Tibial nerve (tissue), 4 donors: Measurements from ENCODE around the gene TMEM62. TPM values are rescaled to one million over a fixed set of nuclear protein-coding genes. Genes with fewer than 3 reads are reported as not detected.
"Not testable (repeated sequence)": the region's sequence is repeated elsewhere in the genome, so short reads cannot be mapped to it uniquely, and the experiment has no call there.

Source experiments
- DNase-seq, 2 donors: peaks; one replicate each; pipeline ENCODE4 v3.0.0-alpha.2; 2019; ENCODE audit warnings: low spot score in 2 of 2
- H3K27ac ChIP-seq, 4 donors: fragments of 200-600 bp; sonication (generic) in 3 of 4; one replicate each; pipeline ENCODE4 v1.5.1; 2017 to 2019; ENCODE audit warnings: mild to moderate bottlenecking in 1 of 4
- H3K27me3 ChIP-seq, 2 donors: fragments of 200-600 bp; sonication (generic) in 1 of 2; one replicate each; pipeline versions ENCODE4 v1.5.1 to v1.6.0; 2017 to 2019
- H3K36me3 ChIP-seq, 3 donors: fragments of 200-600 bp; sonication (generic); one replicate each; pipeline ENCODE4 v1.5.1; 2018 to 2019
- H3K4me1 ChIP-seq, 4 donors: fragments of 200-600 bp; sonication (generic) in 3 of 4; one replicate each; pipeline ENCODE4 v1.5.1; 2017 to 2019
- H3K4me3 ChIP-seq, 4 donors: fragments of 200-600 bp; sonication (generic) in 3 of 4; one replicate each; pipeline ENCODE4 v1.5.1; 2017 to 2019; ENCODE audit warnings: mild to moderate bottlenecking in 1 of 4, moderate library complexity in 1 of 4
- H3K9me3 ChIP-seq, 4 donors: fragments of 200-600 bp; sonication (generic) in 3 of 4; one replicate each; pipeline ENCODE4 v1.5.1; 2017 to 2019
- EP300 ChIP-seq, 2 donors: sonication (generic); formaldehyde crosslinking; IDR thresholded peaks; one replicate each; pipeline ENCODE4 v1.6.1; 2017; ENCODE audit warnings: antibody characterized with exemption in 2 of 2, mild to moderate bottlenecking in 1 of 2
- POLR2A ChIP-seq, 2 donors: fragments of 450-650 bp; IDR thresholded peaks; one replicate each; pipeline ENCODE4 v1.6.1; 2017; ENCODE audit warnings: antibody characterized with exemption in 2 of 2, mild to moderate bottlenecking in 2 of 2, moderate library complexity in 2 of 2
- WGBS, 2 donors: methylation state at CpG; one replicate each; pipeline ENCODE4 v1.1.5; 2018; 5-methylcytosine and 5-hydroxymethylcytosine counted together
- total RNA-seq, 4 donors: library from RNA; depleted of rRNA; stranded (reverse); fragments of >200 nt; gene quantifications; one replicate each; pipeline ENCODE4 v1.1.0, GENCODE V29; 2016
- TF ChIP-seq, protein P1 (sequence below), 5 experiments: fragments of 200-600 bp in 3 of 5; fragments of 450-650 bp in 2 of 5; sonication (generic) in 3 of 5; IDR thresholded peaks; one replicate each; pipeline ENCODE4 v1.5.1; 2016 to 2019; ENCODE audit warnings: antibody characterized with exemption in 5 of 5, mild to moderate bottlenecking in 3 of 5, moderate library complexity in 2 of 5

TMEM62 gene
- total RNA-seq, 4 donors from 2014 or later = 19.5 to 49.8 (median 35.6) TPM

GRCh38 chr15:43194795-43195194 is 61.4 kb downstream of the TMEM62 start:
- TF ChIP-seq EP300 (IDR thresholded peaks at IDR 0.05) (no peak), POLR2A (IDR thresholded peaks at IDR 0.05) (no peak)
- TF ChIP-seq, protein P1, sequence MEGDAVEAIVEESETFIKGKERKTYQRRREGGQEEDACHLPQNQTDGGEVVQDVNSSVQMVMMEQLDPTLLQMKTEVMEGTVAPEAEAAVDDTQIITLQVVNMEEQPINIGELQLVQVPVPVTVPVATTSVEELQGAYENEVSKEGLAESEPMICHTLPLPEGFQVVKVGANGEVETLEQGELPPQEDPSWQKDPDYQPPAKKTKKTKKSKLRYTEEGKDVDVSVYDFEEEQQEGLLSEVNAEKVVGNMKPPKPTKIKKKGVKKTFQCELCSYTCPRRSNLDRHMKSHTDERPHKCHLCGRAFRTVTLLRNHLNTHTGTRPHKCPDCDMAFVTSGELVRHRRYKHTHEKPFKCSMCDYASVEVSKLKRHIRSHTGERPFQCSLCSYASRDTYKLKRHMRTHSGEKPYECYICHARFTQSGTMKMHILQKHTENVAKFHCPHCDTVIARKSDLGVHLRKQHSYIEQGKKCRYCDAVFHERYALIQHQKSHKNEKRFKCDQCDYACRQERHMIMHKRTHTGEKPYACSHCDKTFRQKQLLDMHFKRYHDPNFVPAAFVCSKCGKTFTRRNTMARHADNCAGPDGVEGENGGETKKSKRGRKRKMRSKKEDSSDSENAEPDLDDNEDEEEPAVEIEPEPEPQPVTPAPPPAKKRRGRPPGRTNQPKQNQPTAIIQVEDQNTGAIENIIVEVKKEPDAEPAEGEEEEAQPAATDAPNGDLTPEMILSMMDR (IDR thresholded peaks at IDR 0.05) = no peak
- WGBS, 2 donors = 90 to 91% methylated on average over 2 of the region's 2 CpGs
- H3K9me3 ChIP-seq = peaks cover 0 to 6% (median 0%) of the 10 kb centered on the region in 4 donors
- no peak overlapping the region for H3K27ac ChIP-seq
- peaks cover 0 to 91% (median 16%) of the 10 kb centered on the region in 3 donors for H3K36me3 ChIP-seq
- peaks cover 0 to 6% (median 0%) of the 10 kb centered on the region in 4 donors for H3K4me1 ChIP-seq
- H3K27me3 ChIP-seq = no peaks in the 10 kb centered on the region
- no peak overlapping the region for H3K4me3 ChIP-seq
- DNase-seq = no peak

- no peak overlapping the region for H3K27ac ChIP-seq
- H3K9me3 ChIP-seq = peaks cover 0 to 6% (median 0%) of the 10 kb centered on the region in 4 donors
- no peaks in the 10 kb centered on the region for H3K27me3 ChIP-seq
- H3K4me1 ChIP-seq = no peaks in the 10 kb centered on the region
- no peak overlapping the region for H3K4me3 ChIP-seq
- H3K36me3 ChIP-seq = peaks cover 0 to 69% (median 3%) of the 10 kb centered on the region in 3 donors
- TF ChIP-seq POLR2A (IDR thresholded peaks at IDR 0.05) = no peak
- TF ChIP-seq, protein P1 (IDR thresholded peaks at IDR 0.05) = no peak
- 85 to 88% methylated on average over 10 of the region's 10 CpGs for WGBS, 2 donors
- DNase-seq = no peak
Observed at GRCh38 chr15:43196760-43197548, 63.6 kb downstream of the TMEM62 start.

DNA sequence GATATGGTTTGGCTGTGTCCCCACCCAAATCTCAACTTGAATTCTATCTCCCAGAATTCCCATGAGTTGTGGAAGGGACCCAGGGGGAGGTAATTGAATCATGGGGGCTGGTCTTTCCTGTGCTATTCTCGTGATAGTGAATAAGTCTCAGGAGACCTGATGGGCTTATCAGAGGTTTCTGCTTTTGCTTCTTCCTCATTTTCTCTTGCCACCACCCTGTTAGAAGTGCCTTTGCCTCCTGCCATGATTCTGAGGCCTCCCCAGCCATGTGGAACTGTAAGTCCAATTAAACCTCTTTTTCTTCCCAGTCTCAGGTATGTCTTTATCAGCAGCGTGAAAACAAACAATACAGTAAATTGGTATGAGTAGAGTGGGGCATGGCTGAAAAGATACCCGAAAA is 64.4 kb downstream of the TMEM62 start:
- not testable (repeated sequence) for H3K27ac ChIP-seq, H3K4me3 ChIP-seq, H3K4me1 ChIP-seq, H3K27me3 ChIP-seq, H3K9me3 ChIP-seq, DNase-seq
- WGBS, 2 donors = 84 to 86% methylated on average over 3 of the region's 3 CpGs
- peaks cover 0 to 61% (median 0%) of the 10 kb centered on the region in 3 donors for H3K36me3 ChIP-seq

GRCh38 chr15:43198556-43198955 is 65.2 kb downstream of the TMEM62 start:
- peaks cover 0 to 53% (median 0%) of the 10 kb centered on the region in 3 donors for H3K36me3 ChIP-seq
- not testable (repeated sequence) for DNase-seq, H3K4me1 ChIP-seq, H3K9me3 ChIP-seq, H3K27me3 ChIP-seq, H3K27ac ChIP-seq, H3K4me3 ChIP-seq
- WGBS, 2 donors = 96 to 99% methylated on average over 4 of the region's 4 CpGs

GRCh38 chr15:43198992-43199391 is 65.6 kb downstream of the TMEM62 start:
- Histone ChIP-seq H3K9me3 (peaks cover 0 to 6% (median 0%) of the 10 kb centered on the region in 4 donors), H3K27ac (no peak overlapping the region), H3K27me3 (no peaks in the 10 kb centered on the region), H3K4me1 (no peaks in the 10 kb centered on the region), H3K36me3 (peaks cover 0 to 51% (median 0%) of the 10 kb centered on the region in 3 donors), H3K4me3 (no peak overlapping the region)
- 81 to 100% methylated on average over 3 of the region's 3 CpGs for WGBS, 2 donors
- no peak for DNase-seq
- TF ChIP-seq POLR2A (IDR thresholded peaks at IDR 0.05) (no peak), EP300 (IDR thresholded peaks at IDR 0.05) (no peak)
- TF ChIP-seq, protein P1 (IDR thresholded peaks at IDR 0.05) = no peak

DNA sequence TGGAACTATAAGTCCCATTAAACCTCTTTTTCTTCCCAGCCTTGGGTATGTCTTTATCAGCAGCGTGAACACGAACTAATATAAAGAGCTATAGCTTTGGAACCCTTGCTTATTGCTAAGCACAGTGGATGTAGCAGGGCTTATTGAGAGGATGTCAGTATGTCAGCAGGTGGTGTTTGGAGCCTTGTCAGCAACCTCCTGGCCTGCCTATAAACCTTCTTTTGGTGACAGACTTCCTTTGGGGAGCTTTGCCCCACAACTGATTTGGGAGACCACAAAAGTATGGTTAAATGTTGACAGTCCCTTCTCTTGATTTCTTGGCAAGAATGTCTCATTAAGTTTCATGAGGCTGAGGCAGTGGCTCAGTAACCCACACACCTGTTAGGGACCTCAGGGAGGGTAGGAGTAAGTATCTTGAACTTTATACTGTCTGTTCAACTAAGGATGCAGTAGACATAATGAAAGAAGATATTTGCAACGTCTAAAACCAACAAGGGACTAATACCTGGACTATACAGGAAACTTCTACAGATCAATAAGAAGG is 66.6 kb downstream of the TMEM62 start:
- Histone ChIP-seq H3K36me3 (peaks cover 0 to 43% (median 0%) of the 10 kb centered on the region in 3 donors), H3K9me3 (peaks cover 0 to 6% (median 0%) of the 10 kb centered on the region in 4 donors), H3K4me1 (no peaks in the 10 kb centered on the region), H3K27ac (no peak overlapping the region), H3K27me3 (no peaks in the 10 kb centered on the region), H3K4me3 (no peak overlapping the region)
- no peak for TF ChIP-seq POLR2A (IDR thresholded peaks at IDR 0.05)
- TF ChIP-seq EP300 (IDR thresholded peaks at IDR 0.05) = no peak
- TF ChIP-seq, protein P1 (IDR thresholded peaks at IDR 0.05) = no peak
- no peak for DNase-seq
- 85 to 88% methylated on average over 3 of the region's 3 CpGs for WGBS, 2 donors
